ENCODE results near the gene PDP2. TPM values are rescaled to one million over a fixed set of nuclear protein-coding genes. Genes with fewer than 3 reads are reported as not detected.
A peak's percentile ranks its signal among the peaks of the same experiment; 100 is the strongest.

PDP2 gene
- total RNA-seq, 1 experiment from 2014 or later = 28.4 TPM

DNA sequence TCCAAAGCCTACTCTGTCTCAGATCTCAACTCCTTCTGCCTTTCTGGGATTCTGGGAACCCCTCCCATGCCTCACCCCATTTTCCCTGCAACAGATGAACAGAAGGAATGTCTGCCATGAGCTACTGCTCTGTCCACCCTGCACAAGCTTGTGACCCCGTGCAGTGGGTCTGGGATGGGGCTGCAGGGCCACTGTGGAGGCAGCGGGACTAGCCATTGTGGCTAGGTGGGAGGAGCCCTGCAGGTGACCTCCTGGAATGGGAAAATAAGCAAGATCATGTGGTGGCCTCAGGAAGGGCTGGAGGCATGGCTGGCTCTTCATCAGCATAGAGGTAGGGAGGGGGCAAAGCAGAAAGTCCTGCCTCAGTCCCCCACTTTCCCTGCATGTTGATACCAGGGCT lies 13.7 kb downstream of the PDP2 start:
- DNase-seq (ENCODE audit: low spot score) (no peak), ATAC-seq (no peak; the same call in 1 of the 2 replicates)
- POLR2A ChIA-PET = no interaction called here
- H3K36me3 Mint-ChIP-seq = no peaks in the 10 kb centered on the region
- no peaks in the 10 kb centered on the region for H3K27me3 Mint-ChIP-seq (ENCODE audit: low read depth)
- no peaks in the 10 kb centered on the region for H3K9me3 Mint-ChIP-seq
- CTCF ChIA-PET = interaction anchor here (1.3 to 11.5 kb wide), 9 partner anchors 10 to 261 kb away, joined by 4 to 175 read pairs (median 11); partner anchors contain the start of genes PDP2 and RRAD
- TF ChIP-seq, protein P1, sequence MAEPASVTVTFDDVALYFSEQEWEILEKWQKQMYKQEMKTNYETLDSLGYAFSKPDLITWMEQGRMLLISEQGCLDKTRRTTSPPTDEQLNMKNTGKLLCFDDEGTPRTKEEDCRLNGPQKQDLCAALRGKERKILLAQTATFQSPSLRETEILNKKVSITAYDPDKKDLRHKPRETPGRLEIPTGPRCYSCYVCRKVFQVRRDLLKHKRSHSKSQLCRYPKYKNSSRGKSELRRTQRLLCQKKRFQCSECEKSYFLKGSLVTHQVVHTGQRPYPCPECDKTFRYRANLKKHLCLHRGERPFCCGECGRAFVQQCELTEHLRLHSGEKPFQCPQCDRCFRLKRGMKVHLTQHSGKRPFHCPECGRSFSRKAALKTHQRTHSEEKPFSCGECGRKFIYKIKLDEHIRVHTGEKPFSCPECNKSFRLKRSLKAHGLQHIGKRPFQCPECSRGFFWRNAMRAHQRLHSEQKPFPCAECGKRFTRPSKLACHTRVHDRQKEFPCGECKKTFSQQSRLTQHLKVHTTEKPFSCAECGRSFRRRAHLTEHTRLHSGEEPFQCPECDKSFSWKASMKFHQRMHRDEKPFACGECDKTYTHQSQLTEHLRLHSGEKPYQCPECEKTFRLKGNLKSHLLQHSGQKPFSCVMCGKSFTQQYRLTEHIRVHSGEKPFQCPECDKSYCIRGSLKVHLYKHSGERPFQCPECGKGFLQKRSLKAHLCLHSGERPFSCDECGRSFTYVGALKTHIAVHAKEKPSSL (CRISPR knock-in tag; conservative IDR thresholded peaks at IDR 0.05) = no peak
- TF ChIP-seq TCF7 (CRISPR knock-in tag; IDR thresholded peaks at IDR 0.05; ENCODE audit: low read depth) (no peak), JAZF1 (CRISPR knock-in tag; IDR thresholded peaks at IDR 0.05) (no peak), ATF1 (CRISPR knock-in tag; IDR thresholded peaks at IDR 0.05) (no peak), RELA (CRISPR knock-in tag; IDR thresholded peaks at IDR 0.05; ENCODE audit: borderline replicate concordance) (no peak), ZNF263 (CRISPR knock-in tag; IDR thresholded peaks at IDR 0.05; ENCODE audit: low read depth) (no peak), NR2C2 (CRISPR knock-in tag; IDR thresholded peaks at IDR 0.05) (no peak), GABPB1 (CRISPR knock-in tag; IDR thresholded peaks at IDR 0.05) (no peak), ZNF317 (CRISPR knock-in tag; IDR thresholded peaks at IDR 0.05; ENCODE audit: borderline replicate concordance, low read depth) (no peak), GTF2I (CRISPR knock-in tag; conservative IDR thresholded peaks at IDR 0.05) (no peak), ZNF416 (CRISPR knock-in tag; IDR thresholded peaks at IDR 0.05) (no peak), RORB (CRISPR knock-in tag; IDR thresholded peaks at IDR 0.05) (no peak), NFATC4 (CRISPR knock-in tag; IDR thresholded peaks at IDR 0.05) (no peak), FOXJ3 (CRISPR knock-in tag; IDR thresholded peaks at IDR 0.05; ENCODE audit: borderline replicate concordance) (no peak), NFE2L1 (CRISPR knock-in tag; IDR thresholded peaks at IDR 0.05) (no peak), ETV6 (CRISPR knock-in tag; IDR thresholded peaks at IDR 0.05) (no peak), ESRRA (CRISPR knock-in tag; IDR thresholded peaks at IDR 0.05; ENCODE audit: borderline replicate concordance) (no peak)
- TF ChIP-seq, protein P2, sequence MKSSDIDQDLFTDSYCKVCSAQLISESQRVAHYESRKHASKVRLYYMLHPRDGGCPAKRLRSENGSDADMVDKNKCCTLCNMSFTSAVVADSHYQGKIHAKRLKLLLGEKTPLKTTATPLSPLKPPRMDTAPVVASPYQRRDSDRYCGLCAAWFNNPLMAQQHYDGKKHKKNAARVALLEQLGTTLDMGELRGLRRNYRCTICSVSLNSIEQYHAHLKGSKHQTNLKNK (CRISPR knock-in tag; IDR thresholded peaks at IDR 0.05) = no peak
- TF ChIP-seq, protein P3, sequence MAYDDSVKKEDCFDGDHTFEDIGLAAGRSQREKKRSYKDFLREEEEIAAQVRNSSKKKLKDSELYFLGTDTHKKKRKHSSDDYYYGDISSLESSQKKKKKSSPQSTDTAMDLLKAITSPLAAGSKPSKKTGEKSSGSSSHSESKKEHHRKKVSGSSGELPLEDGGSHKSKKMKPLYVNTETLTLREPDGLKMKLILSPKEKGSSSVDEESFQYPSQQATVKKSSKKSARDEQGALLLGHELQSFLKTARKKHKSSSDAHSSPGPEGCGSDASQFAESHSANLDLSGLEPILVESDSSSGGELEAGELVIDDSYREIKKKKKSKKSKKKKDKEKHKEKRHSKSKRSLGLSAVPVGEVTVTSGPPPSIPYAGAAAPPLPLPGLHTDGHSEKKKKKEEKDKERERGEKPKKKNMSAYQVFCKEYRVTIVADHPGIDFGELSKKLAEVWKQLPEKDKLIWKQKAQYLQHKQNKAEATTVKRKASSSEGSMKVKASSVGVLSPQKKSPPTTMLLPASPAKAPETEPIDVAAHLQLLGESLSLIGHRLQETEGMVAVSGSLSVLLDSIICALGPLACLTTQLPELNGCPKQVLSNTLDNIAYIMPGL (CRISPR knock-in tag; IDR thresholded peaks at IDR 0.05) = no peak
- TF ChIP-seq, protein P4, sequence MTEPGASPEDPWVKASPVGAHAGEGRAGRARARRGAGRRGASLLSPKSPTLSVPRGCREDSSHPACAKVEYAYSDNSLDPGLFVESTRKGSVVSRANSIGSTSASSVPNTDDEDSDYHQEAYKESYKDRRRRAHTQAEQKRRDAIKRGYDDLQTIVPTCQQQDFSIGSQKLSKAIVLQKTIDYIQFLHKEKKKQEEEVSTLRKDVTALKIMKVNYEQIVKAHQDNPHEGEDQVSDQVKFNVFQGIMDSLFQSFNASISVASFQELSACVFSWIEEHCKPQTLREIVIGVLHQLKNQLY (CRISPR knock-in tag; IDR thresholded peaks at IDR 0.05) = no peak
- no peaks in the 10 kb centered on the region for H3K4me1 Mint-ChIP-seq
- H3K27ac Mint-ChIP-seq = no peak overlapping the region
- H3K4me3 Mint-ChIP-seq = no peak overlapping the region

DNA sequence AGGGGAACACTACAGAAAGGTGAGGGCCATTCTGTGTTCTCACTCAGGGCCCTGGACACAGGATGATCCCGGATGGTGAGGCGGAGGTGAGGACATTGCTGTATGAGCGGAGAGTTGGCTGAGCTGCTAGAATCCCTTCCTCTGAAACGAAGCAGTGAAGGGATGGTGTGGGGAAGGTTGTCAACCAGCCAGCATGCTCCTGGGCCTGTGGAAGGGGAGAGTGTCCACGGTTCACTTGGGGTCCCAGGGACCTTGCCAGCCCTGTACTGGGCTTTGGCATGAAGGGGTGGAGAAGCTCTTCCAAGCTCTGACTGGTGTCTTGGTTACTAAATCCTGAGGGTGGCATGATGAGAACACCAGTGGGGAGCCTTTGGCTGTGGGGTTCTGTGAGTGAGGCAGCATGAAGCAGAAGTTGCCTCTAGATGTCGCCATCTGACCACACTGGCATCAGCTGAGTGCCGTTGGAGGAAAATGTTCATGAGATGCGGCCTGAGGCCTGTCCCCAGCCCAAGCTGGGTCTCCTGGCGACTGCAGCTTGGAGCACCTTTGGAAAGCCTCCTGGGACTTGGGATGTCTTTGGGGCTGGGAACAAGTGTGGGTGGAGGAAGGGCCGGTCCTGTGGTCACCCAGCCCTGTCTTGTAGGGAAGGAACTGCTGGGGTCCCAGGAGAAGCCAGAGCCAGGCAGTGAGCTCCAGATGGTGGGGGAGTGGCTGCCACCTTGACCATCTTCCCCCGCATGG lies 14.8 kb downstream of the PDP2 start:
- peak overlapping the region; percentile 19 for H3K27ac Mint-ChIP-seq
- peaks cover 7% of the 10 kb centered on the region for H3K4me1 Mint-ChIP-seq
- ATAC-seq (peak; percentile 85), DNase-seq (ENCODE audit: low spot score) (peak; percentile 69)
- H3K36me3 Mint-ChIP-seq = no peaks in the 10 kb centered on the region
- H3K4me3 Mint-ChIP-seq = no peak overlapping the region
- ChIA-PET POLR2A (interaction anchor here (0.5 to 0.9 kb wide), 3 partner anchors 15 to 365 kb away, joined by 3 to 4 read pairs (median 3); partner anchors contain the start of gene PDP2), CTCF (interaction anchor here (0.7 to 11.5 kb wide), 24 partner anchors 9 to 260 kb away, joined by 3 to 175 read pairs (median 6); partner anchors contain the start of genes CDH16, CES3, CIAO2B and NAE1)
- H3K27me3 Mint-ChIP-seq (ENCODE audit: low read depth) = no peaks in the 10 kb centered on the region; the same call in 1 of the 2 replicates
- no peaks in the 10 kb centered on the region for H3K9me3 Mint-ChIP-seq
- TF ChIP-seq TEAD4 (CRISPR knock-in tag; IDR thresholded peaks at IDR 0.05) (no peak), NR3C1 (CRISPR knock-in tag; conservative IDR thresholded peaks at IDR 0.05; ENCODE audit: low read depth) (no peak), EMX1 (CRISPR knock-in tag; IDR thresholded peaks at IDR 0.05) (no peak), SP1 (CRISPR knock-in tag; conservative IDR thresholded peaks at IDR 0.05) (no peak)
- TF ChIP-seq, protein P5, sequence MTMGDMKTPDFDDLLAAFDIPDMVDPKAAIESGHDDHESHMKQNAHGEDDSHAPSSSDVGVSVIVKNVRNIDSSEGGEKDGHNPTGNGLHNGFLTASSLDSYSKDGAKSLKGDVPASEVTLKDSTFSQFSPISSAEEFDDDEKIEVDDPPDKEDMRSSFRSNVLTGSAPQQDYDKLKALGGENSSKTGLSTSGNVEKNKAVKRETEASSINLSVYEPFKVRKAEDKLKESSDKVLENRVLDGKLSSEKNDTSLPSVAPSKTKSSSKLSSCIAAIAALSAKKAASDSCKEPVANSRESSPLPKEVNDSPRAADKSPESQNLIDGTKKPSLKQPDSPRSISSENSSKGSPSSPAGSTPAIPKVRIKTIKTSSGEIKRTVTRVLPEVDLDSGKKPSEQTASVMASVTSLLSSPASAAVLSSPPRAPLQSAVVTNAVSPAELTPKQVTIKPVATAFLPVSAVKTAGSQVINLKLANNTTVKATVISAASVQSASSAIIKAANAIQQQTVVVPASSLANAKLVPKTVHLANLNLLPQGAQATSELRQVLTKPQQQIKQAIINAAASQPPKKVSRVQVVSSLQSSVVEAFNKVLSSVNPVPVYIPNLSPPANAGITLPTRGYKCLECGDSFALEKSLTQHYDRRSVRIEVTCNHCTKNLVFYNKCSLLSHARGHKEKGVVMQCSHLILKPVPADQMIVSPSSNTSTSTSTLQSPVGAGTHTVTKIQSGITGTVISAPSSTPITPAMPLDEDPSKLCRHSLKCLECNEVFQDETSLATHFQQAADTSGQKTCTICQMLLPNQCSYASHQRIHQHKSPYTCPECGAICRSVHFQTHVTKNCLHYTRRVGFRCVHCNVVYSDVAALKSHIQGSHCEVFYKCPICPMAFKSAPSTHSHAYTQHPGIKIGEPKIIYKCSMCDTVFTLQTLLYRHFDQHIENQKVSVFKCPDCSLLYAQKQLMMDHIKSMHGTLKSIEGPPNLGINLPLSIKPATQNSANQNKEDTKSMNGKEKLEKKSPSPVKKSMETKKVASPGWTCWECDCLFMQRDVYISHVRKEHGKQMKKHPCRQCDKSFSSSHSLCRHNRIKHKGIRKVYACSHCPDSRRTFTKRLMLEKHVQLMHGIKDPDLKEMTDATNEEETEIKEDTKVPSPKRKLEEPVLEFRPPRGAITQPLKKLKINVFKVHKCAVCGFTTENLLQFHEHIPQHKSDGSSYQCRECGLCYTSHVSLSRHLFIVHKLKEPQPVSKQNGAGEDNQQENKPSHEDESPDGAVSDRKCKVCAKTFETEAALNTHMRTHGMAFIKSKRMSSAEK (CRISPR knock-in tag; IDR thresholded peaks at IDR 0.05; ENCODE audit: borderline replicate concordance) = 0 out of 2 replicates have a peak, but pooled peaks have one; percentile 21

Measured in WTC11 (cell line).